SU-DHL-6 (cell line): ENCODE results near the gene ZNF672.
"Not testable (repeated sequence)": the region's sequence is repeated elsewhere in the genome, so short reads cannot be mapped to it uniquely, and the experiment has no call there.

Experiments
- CTCF ChIP-seq: fragments of 200-600 bp; sonication (generic); IDR thresholded peaks from one replicate; pipeline ENCODE4 v1.5.1; 2017; ENCODE audit warnings: antibody characterized with exemption, mild to moderate bottlenecking, low read length, moderate library complexity; ENCODE audit not compliant: insufficient read depth, poor library complexity, severe bottlenecking
- EZH2phosphoT487 ChIP-seq: fragments of 200-600 bp; sonication (generic), shearing (Covaris generic); conservative IDR thresholded peaks from 2 replicates; pipeline ENCODE4 v1.6.1; 2018; ENCODE audit warnings: mild to moderate bottlenecking, antibody characterized with exemption, low read length, moderate library complexity, mixed read lengths

GRCh38 chr1:248882427-248882826 lies 44.4 kb downstream of the ZNF672 start:
- TF ChIP-seq CTCF, EZH2phosphoT487: not testable (repeated sequence)
